ENCODE results near the gene NFASC.

The NFASC gene

DNA sequence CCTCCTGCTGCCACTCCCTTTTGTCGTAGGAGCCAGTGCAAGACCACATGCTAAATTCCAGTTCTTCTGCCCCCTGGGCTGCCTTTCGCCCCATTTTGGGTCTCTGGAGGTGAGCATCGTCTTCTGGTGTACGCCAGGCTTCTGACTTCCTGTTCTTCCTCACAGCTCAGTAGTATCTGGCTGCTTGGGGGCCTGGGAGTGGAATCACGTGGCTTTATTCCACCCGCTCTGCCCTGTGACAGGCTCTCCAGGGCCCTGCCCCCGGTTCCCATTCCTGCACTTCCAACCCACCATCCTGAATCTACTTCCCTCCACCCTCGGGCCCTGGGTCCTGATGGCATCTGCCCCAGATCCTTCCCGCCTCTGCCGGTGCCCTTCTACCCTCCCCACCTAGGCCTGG is 3.6 kb downstream of the NFASC start:
- no peaks in the 10 kb centered on the region for H3K9me3 ChIP-seq (ENCODE audit: control insufficient read depth, low read depth, low read length)
- H3K9ac ChIP-seq (ENCODE audit: low read length): no peak overlapping the region
- H3K4me3 ChIP-seq (ENCODE audit: low read length): no peak overlapping the region
- H3K27ac ChIP-seq (ENCODE audit: low read length): no peak overlapping the region
- no peaks in the 10 kb centered on the region for H3K36me3 ChIP-seq (ENCODE audit: control insufficient read depth, low read depth, low read length)
- H3K27me3 ChIP-seq (ENCODE audit: control insufficient read depth, insufficient read depth, low read length): no peaks in the 10 kb centered on the region
- H3K4me1 ChIP-seq (ENCODE audit: control insufficient read depth, low read depth, low read length): peaks cover 7% of the 10 kb centered on the region

DNA sequence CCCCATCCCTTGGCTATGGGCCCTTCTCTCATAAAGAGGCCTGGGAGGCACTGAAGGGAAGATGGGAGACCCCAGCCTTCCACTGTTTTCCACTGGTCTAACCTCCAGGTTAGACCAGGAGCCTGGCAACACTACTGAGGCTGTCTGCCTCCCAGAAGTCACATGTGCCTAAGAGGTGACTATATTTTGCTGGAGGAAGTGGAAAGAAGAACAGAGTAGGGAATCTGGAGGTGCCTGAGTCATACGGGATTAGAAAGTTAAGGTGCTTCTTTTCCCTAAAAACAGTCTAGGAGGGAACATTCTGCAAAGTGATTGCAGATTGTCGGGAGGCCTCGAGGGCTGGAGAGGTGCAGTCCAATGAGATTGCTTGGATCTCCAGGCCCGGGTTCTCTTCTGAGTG is 4.6 kb downstream of the NFASC start:
- no peaks in the 10 kb centered on the region for H3K27me3 ChIP-seq (ENCODE audit: control insufficient read depth, insufficient read depth, low read length)

DNA sequence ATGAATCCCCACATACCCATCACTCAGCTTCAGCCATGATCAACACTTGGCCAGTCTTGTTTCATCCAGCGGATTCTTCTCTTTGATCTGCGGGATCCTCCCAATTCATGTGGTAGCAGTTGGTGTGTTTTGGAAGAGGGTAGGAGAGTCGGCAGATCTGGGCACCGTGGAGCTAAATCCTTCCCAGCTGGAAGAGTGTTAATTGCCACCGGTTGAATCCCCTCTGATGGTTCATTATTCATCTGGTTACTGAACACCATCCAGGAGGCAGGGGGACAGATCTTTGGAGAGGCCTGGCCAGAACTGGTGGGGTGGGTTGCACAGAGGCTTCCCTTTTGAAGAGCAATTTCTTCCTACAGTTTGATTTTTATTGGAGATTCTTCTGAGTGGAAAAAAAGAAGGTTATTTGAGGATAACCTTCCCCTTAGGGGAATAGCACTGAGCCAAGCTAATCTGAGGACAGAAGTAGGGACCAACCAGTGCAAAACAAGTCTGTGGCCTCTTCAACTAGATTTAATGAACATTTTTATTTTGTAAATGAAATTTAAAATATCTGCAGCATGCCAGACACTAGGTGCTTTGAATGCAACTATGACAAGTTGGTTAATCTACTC is 8.1 kb downstream of the NFASC start:
- Histone ChIP-seq H3K9ac (ENCODE audit: low read length) (no peak overlapping the region), H3K4me1 (ENCODE audit: control insufficient read depth, low read depth, low read length) (peaks cover 7% of the 10 kb centered on the region), H3K27ac (ENCODE audit: low read length) (no peak overlapping the region), H3K4me3 (ENCODE audit: low read length) (no peak overlapping the region), H3K27me3 (ENCODE audit: control insufficient read depth, insufficient read depth, low read length) (no peaks in the 10 kb centered on the region), H3K9me3 (ENCODE audit: control insufficient read depth, low read depth, low read length) (no peaks in the 10 kb centered on the region), H3K36me3 (ENCODE audit: control insufficient read depth, low read depth, low read length) (no peaks in the 10 kb centered on the region)

More for the DNA sequence above, 4.6 kb downstream of the NFASC start:
- Histone ChIP-seq H3K9me3 (ENCODE audit: control insufficient read depth, low read depth, low read length) (no peaks in the 10 kb centered on the region), H3K9ac (ENCODE audit: low read length) (no peak overlapping the region), H3K36me3 (ENCODE audit: control insufficient read depth, low read depth, low read length) (no peaks in the 10 kb centered on the region), H3K27ac (ENCODE audit: low read length) (no peak overlapping the region), H3K4me3 (ENCODE audit: low read length) (no peak overlapping the region), H3K4me1 (ENCODE audit: control insufficient read depth, low read depth, low read length) (peaks cover 7% of the 10 kb centered on the region)

DNA sequence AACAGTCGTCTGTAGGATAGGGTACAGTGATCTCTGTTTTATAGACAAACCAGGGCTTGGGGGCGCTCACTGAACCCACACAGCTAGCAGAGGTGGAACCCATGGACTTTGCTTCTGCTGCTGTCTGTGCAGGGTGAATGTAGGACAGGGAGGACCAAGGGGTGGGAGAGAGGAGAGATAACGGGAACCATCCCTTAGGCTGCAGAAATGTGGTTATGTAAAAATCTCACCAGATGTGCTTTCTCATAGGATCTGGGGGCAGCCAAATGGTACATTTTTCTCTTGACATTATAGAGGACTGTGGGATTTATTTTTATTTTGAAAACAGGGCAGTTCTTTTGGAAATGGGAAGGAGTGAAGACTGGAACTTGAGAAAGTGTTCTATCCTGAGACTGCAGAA is 8.7 kb downstream of the NFASC start:
- no peak overlapping the region for H3K27ac ChIP-seq (ENCODE audit: low read length)
- H3K36me3 ChIP-seq (ENCODE audit: control insufficient read depth, low read depth, low read length): no peaks in the 10 kb centered on the region
- no peaks in the 10 kb centered on the region for H3K27me3 ChIP-seq (ENCODE audit: control insufficient read depth, insufficient read depth, low read length)
- H3K4me1 ChIP-seq (ENCODE audit: control insufficient read depth, low read depth, low read length): peaks cover 7% of the 10 kb centered on the region
- no peak overlapping the region for H3K9ac ChIP-seq (ENCODE audit: low read length)
- H3K9me3 ChIP-seq (ENCODE audit: control insufficient read depth, low read depth, low read length): no peaks in the 10 kb centered on the region
- H3K4me3 ChIP-seq (ENCODE audit: low read length): no peak overlapping the region

DNA sequence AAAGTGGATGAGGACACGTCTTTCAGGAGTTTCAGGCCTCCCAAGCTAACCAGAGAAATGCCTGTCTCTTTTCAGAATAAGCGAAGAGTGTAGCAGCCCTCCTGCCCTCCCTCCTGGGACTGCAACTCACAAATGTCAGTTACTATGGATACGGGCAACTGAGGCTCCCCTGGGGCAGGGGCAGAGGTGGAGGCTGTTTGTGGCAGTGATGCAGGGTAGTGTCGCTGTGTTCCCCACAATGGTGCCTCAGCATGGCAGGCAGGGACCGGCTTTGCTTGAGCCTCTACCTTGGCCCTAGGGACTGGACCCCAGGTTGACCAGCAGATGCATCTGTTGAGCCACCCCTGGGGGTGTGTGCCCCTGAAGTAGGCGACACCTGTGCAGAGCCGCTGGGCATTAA is 10.2 kb downstream of the NFASC start:
- Histone ChIP-seq H3K4me3 (ENCODE audit: low read length) (no peak overlapping the region), H3K27ac (ENCODE audit: low read length) (no peak overlapping the region), H3K4me1 (ENCODE audit: control insufficient read depth, low read depth, low read length) (peaks cover 12% of the 10 kb centered on the region), H3K27me3 (ENCODE audit: control insufficient read depth, insufficient read depth, low read length) (no peaks in the 10 kb centered on the region), H3K36me3 (ENCODE audit: control insufficient read depth, low read depth, low read length) (no peaks in the 10 kb centered on the region), H3K9me3 (ENCODE audit: control insufficient read depth, low read depth, low read length) (no peaks in the 10 kb centered on the region), H3K9ac (ENCODE audit: low read length) (no peak overlapping the region)

DNA sequence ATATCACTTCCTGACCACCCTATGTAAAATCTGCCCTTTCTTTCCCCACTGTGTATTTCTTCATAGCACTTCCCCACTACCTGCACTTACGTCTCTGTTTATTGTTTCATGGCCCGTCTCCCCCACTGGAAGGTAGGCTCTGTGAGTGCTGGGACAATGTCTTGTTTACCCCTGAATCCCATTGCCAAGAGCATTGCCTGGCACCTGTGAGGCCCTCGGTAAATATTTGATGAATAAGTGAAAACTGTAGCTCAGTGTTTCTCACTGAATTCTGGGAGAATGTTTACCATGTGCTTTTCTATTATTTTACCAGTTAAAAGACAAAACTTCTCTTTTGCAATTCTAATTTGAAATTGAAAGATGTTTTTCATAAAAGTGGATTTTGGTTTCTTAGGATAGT is 11.8 kb downstream of the NFASC start:
- Histone ChIP-seq H3K27me3 (ENCODE audit: control insufficient read depth, insufficient read depth, low read length) (no peaks in the 10 kb centered on the region), H3K27ac (ENCODE audit: low read length) (no peak overlapping the region), H3K4me3 (ENCODE audit: low read length) (no peak overlapping the region), H3K9me3 (ENCODE audit: control insufficient read depth, low read depth, low read length) (no peaks in the 10 kb centered on the region), H3K9ac (ENCODE audit: low read length) (no peak overlapping the region), H3K4me1 (ENCODE audit: control insufficient read depth, low read depth, low read length) (peaks cover 12% of the 10 kb centered on the region), H3K36me3 (ENCODE audit: control insufficient read depth, low read depth, low read length) (no peaks in the 10 kb centered on the region)

DNA sequence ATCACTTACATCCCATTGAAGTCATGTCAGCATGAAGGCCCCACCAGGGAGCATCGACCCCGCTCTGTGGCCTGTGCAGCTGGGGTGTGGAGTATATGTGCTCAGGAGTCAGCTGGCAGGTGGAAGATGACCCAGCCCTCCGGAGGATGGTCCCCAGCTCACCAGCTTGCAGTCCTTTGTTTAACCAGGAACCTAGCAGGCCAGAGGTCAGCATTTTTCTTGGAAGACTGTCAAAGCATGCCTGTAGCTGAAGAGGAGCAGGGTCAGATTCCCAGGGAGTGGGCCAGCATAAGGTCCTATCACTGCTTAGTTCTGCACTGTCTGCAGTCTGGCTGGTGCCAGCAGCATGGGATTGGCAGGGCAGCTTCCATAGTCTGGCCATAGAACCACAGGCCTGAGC is 12.7 kb downstream of the NFASC start:
- H3K27me3 ChIP-seq (ENCODE audit: control insufficient read depth, insufficient read depth, low read length): no peaks in the 10 kb centered on the region
- peaks cover 7% of the 10 kb centered on the region for H3K4me1 ChIP-seq (ENCODE audit: control insufficient read depth, low read depth, low read length)
- no peak overlapping the region for H3K27ac ChIP-seq (ENCODE audit: low read length)
- no peaks in the 10 kb centered on the region for H3K9me3 ChIP-seq (ENCODE audit: control insufficient read depth, low read depth, low read length)
- H3K4me3 ChIP-seq (ENCODE audit: low read length): no peak overlapping the region
- no peak overlapping the region for H3K9ac ChIP-seq (ENCODE audit: low read length)
- no peaks in the 10 kb centered on the region for H3K36me3 ChIP-seq (ENCODE audit: control insufficient read depth, low read depth, low read length)

DNA sequence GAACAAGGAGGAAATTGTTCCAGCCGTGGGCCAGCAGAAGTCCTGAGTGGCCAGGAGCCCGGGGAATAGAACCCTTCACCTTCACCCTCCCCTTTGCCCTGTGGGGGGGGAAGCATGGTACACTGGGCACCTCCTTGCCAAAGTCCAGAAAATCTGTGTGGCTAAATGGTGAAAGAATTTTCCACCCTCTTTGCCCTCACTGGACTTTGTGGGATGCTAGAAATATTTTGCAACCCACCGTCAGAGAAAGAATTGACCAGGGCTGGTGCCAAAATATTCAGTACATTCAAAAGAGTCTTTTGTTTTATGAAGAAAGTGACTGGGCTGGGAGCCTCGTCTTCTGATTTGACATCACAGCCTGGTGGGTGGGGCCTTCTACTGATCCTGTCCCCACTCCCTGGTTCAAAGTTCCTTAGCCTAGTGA is 14.6 kb downstream of the NFASC start:
- H3K27me3 ChIP-seq (ENCODE audit: control insufficient read depth, insufficient read depth, low read length): no peaks in the 10 kb centered on the region
- no peaks in the 10 kb centered on the region for H3K9me3 ChIP-seq (ENCODE audit: control insufficient read depth, low read depth, low read length)
- no peaks in the 10 kb centered on the region for H3K36me3 ChIP-seq (ENCODE audit: control insufficient read depth, low read depth, low read length)
- H3K9ac ChIP-seq (ENCODE audit: low read length): no peak overlapping the region
- no peak overlapping the region for H3K27ac ChIP-seq (ENCODE audit: low read length)
- no peak overlapping the region for H3K4me3 ChIP-seq (ENCODE audit: low read length)
- peaks cover 5% of the 10 kb centered on the region for H3K4me1 ChIP-seq (ENCODE audit: control insufficient read depth, low read depth, low read length)

DNA sequence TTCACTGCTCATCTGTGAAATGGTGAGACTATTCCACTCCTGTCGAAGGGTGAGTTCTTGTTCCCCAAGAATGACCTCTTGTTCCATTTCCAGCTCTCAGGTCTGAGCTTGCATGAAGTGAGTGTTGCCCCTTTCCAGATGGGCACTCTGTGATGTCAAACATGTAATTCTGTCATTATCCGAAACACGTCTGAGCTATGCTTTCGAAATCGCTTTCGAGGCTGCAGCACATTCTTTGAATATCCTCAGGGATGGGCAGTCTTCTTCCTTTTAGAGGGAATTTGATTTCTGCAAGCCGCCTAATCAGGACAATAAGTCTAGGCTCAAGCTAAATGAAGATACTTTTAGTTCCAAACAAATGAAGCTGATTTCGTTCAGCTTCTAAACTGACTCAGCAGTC is 15.1 kb downstream of the NFASC start:
- Histone ChIP-seq H3K27ac (ENCODE audit: low read length) (no peak overlapping the region), H3K27me3 (ENCODE audit: control insufficient read depth, insufficient read depth, low read length) (no peaks in the 10 kb centered on the region), H3K4me1 (ENCODE audit: control insufficient read depth, low read depth, low read length) (peaks cover 5% of the 10 kb centered on the region), H3K9me3 (ENCODE audit: control insufficient read depth, low read depth, low read length) (no peaks in the 10 kb centered on the region), H3K36me3 (ENCODE audit: control insufficient read depth, low read depth, low read length) (no peaks in the 10 kb centered on the region), H3K9ac (ENCODE audit: low read length) (no peak overlapping the region), H3K4me3 (ENCODE audit: low read length) (no peak overlapping the region)

DNA sequence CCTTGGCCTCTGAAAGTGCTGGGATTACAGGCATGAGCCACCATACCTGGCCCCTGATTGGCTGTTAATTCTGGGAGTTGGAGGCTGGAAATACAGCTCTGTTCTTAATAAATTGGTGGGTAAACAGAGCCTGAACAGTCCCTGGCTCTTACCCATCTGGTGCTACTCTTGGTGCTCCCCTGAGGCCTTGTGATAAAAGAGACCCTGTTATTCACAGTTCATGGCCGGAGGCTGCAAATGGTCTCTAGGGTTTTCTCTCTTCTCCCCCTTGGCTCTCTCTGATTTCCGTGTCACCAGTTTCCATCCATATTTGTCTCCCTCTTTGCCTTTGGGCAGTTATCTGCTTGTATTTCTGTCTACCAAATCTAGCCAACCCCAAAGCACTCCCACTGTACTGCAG is 17.2 kb downstream of the NFASC start:
- H3K4me1 ChIP-seq (ENCODE audit: control insufficient read depth, low read depth, low read length): peaks cover 5% of the 10 kb centered on the region
- no peaks in the 10 kb centered on the region for H3K27me3 ChIP-seq (ENCODE audit: control insufficient read depth, insufficient read depth, low read length)
- no peak overlapping the region for H3K4me3 ChIP-seq (ENCODE audit: low read length)
- H3K9ac ChIP-seq (ENCODE audit: low read length): no peak overlapping the region
- no peak overlapping the region for H3K27ac ChIP-seq (ENCODE audit: low read length)
- H3K9me3 ChIP-seq (ENCODE audit: control insufficient read depth, low read depth, low read length): no peaks in the 10 kb centered on the region
- H3K36me3 ChIP-seq (ENCODE audit: control insufficient read depth, low read depth, low read length): no peaks in the 10 kb centered on the region

DNA sequence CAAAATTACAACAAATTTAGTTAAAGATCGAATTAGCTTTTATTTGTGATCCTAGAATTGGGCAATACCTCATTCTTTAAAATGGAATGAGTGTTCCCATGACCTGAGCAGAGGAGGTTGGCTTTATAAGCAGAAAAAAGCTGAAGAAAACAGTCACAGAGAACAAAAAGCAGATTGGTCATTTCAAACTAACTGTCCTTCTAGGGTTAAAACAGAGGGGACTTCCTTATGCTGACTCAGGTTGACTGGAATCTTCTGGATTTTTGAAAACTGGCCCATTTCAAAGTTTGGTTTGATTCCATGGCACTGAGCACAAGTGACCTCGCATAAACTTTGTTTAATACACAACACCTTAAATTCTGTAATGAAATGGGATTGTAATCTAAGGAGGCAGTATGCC is 17.6 kb downstream of the NFASC start:
- Histone ChIP-seq H3K27ac (ENCODE audit: low read length) (no peak overlapping the region), H3K36me3 (ENCODE audit: control insufficient read depth, low read depth, low read length) (no peaks in the 10 kb centered on the region), H3K27me3 (ENCODE audit: control insufficient read depth, insufficient read depth, low read length) (no peaks in the 10 kb centered on the region), H3K4me1 (ENCODE audit: control insufficient read depth, low read depth, low read length) (peaks cover 5% of the 10 kb centered on the region), H3K4me3 (ENCODE audit: low read length) (no peak overlapping the region), H3K9ac (ENCODE audit: low read length) (no peak overlapping the region), H3K9me3 (ENCODE audit: control insufficient read depth, low read depth, low read length) (no peaks in the 10 kb centered on the region)

DNA sequence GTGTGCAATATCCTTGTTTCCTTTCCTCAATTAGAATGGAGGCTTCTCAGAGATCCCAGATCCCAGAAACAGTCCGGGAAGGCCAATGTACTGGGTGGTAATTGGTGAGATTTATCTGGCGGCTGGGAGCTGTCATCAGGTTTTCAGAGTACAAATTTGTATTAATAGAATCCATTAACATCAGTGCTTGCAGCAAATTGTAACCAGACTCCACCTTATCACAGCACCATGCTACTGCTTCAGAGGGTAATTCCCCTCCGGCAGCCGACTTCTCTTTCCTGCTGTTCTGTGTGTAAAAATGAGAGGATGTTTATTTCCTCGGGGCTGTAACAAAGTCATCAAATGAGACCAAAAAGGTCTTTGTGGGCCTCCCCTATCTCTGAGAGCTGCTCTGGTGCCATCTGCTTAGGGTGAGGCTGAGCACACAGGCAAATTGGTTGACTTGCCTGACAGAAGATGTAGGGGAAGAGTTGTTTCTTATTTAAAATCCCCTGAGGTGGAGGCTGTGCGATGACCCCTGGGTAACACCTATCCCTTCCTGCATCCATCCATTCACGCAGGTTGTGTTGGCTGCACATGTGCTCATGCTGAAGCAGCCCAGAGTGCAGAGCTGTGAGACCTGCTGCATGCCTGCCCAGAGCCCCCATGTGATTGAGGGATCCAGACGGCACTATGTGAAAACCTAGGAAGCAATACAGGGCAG is 19.2 kb downstream of the NFASC start:
- Histone ChIP-seq H3K4me1 (ENCODE audit: control insufficient read depth, low read depth, low read length) (peaks cover 5% of the 10 kb centered on the region), H3K9ac (ENCODE audit: low read length) (no peak overlapping the region), H3K36me3 (ENCODE audit: control insufficient read depth, low read depth, low read length) (no peaks in the 10 kb centered on the region), H3K9me3 (ENCODE audit: control insufficient read depth, low read depth, low read length) (no peaks in the 10 kb centered on the region), H3K27ac (ENCODE audit: low read length) (no peak overlapping the region), H3K4me3 (ENCODE audit: low read length) (no peak overlapping the region), H3K27me3 (ENCODE audit: control insufficient read depth, insufficient read depth, low read length) (no peaks in the 10 kb centered on the region)
